ENCODE data around the gene CTXN2.

The CTXN2 gene

GRCh38 chr15:48205981-48206380, 14.5 kb downstream of the CTXN2 start, which contains the start of gene SLC12A1:
Gene SLC12A1 (plus strand): TSS chr15:48206302. CDS start chr15:48207720, 1,418 bp downstream.
- Histone ChIP-seq H3K79me2 (ENCODE audit: control insufficient read depth, low read length) (no peaks in the 10 kb centered on the region), H3K27ac (ENCODE audit: low read depth, low read length) (no peak within 1 kb of the TSS)

GRCh38 chr15:48221261-48221660, 29.8 kb downstream of the CTXN2 start:
- no peaks in the 10 kb centered on the region for H3F3A ChIP-seq (ENCODE audit: control insufficient read depth, insufficient read depth)
- H3K4me2 ChIP-seq (ENCODE audit: low read length), result no peak overlapping the region
- H3K4me3 ChIP-seq (ENCODE audit: low read length), result no peak overlapping the region
- H3K27ac ChIP-seq (ENCODE audit: low read depth, low read length), result no peak overlapping the region
- H3K9me3 ChIP-seq (ENCODE audit: control insufficient read depth, insufficient read depth, low read length), result no peaks in the 10 kb centered on the region
- H3K27me3 ChIP-seq (ENCODE audit: control insufficient read depth, low read length), result 0 out of 2 replicates have a peak, but pooled peaks cover 3% of the 10 kb centered on the region
- H3K4me1 ChIP-seq (ENCODE audit: control insufficient read depth, low read length), result no peaks in the 10 kb centered on the region
- H4K20me1 ChIP-seq (ENCODE audit: control insufficient read depth, insufficient read depth, low read depth, low read length), result no peaks in the 10 kb centered on the region
- TF ChIP-seq EZH2phosphoT487 (IDR thresholded peaks at IDR 0.05; ENCODE audit: borderline replicate concordance, low read length) (no peak), CTCF (IDR thresholded peaks at IDR 0.05; ENCODE audit: low read depth, low read length, poor library complexity, severe bottlenecking) (no peak)
- no peaks in the 10 kb centered on the region for H3K36me3 ChIP-seq (ENCODE audit: control insufficient read depth, low read length)
- no peaks in the 10 kb centered on the region for H3K79me2 ChIP-seq (ENCODE audit: control insufficient read depth, low read length)
- no peaks in the 10 kb centered on the region for H3K9me2 ChIP-seq (replicated peaks; ENCODE audit: control insufficient read depth, low read length)

More at GRCh38 chr15:48205981-48206380, 14.5 kb downstream of the CTXN2 start, which contains the start of gene SLC12A1:
- Histone ChIP-seq H3K9me2 (replicated peaks; ENCODE audit: control insufficient read depth, low read length) (no peaks in the 10 kb centered on the region), H3K36me3 (ENCODE audit: control insufficient read depth, low read length) (no peaks in the 10 kb centered on the region), H3K4me2 (ENCODE audit: low read length) (no peak within 1 kb of the TSS), H3K4me1 (ENCODE audit: control insufficient read depth, low read length) (no peaks in the 10 kb centered on the region), H3K9me3 (ENCODE audit: control insufficient read depth, insufficient read depth, low read length) (no peaks in the 10 kb centered on the region), H3F3A (ENCODE audit: control insufficient read depth, insufficient read depth) (no peaks in the 10 kb centered on the region), H4K20me1 (ENCODE audit: control insufficient read depth, insufficient read depth, low read depth, low read length) (no peaks in the 10 kb centered on the region), H3K4me3 (ENCODE audit: low read length) (no peak within 1 kb of the TSS), H3K27me3 (ENCODE audit: control insufficient read depth, low read length) (no peaks in the 10 kb centered on the region)
- TF ChIP-seq EZH2phosphoT487 (IDR thresholded peaks at IDR 0.05; ENCODE audit: borderline replicate concordance, low read length), result no peak
- TF ChIP-seq CTCF (IDR thresholded peaks at IDR 0.05; ENCODE audit: low read depth, low read length, poor library complexity, severe bottlenecking), result no peak

GRCh38 chr15:48221885-48222284, 30.4 kb downstream of the CTXN2 start:
- H3K27ac ChIP-seq (ENCODE audit: low read depth, low read length), result no peak overlapping the region
- H4K20me1 ChIP-seq (ENCODE audit: control insufficient read depth, insufficient read depth, low read depth, low read length), result no peaks in the 10 kb centered on the region
- no peaks in the 10 kb centered on the region for H3K79me2 ChIP-seq (ENCODE audit: control insufficient read depth, low read length)
- no peaks in the 10 kb centered on the region for H3K9me3 ChIP-seq (ENCODE audit: control insufficient read depth, insufficient read depth, low read length)
- H3K4me1 ChIP-seq (ENCODE audit: control insufficient read depth, low read length), result no peaks in the 10 kb centered on the region
- no peaks in the 10 kb centered on the region for H3K9me2 ChIP-seq (replicated peaks; ENCODE audit: control insufficient read depth, low read length)
- no peaks in the 10 kb centered on the region for H3F3A ChIP-seq (ENCODE audit: control insufficient read depth, insufficient read depth)
- H3K36me3 ChIP-seq (ENCODE audit: control insufficient read depth, low read length), result no peaks in the 10 kb centered on the region
- H3K4me2 ChIP-seq (ENCODE audit: low read length), result no peak overlapping the region
- H3K4me3 ChIP-seq (ENCODE audit: low read length), result no peak overlapping the region
- TF ChIP-seq CTCF (IDR thresholded peaks at IDR 0.05; ENCODE audit: low read depth, low read length, poor library complexity, severe bottlenecking) (no peak), EZH2phosphoT487 (IDR thresholded peaks at IDR 0.05; ENCODE audit: borderline replicate concordance, low read length) (no peak)
- 0 out of 2 replicates have a peak, but pooled peaks cover 3% of the 10 kb centered on the region for H3K27me3 ChIP-seq (ENCODE audit: control insufficient read depth, low read length)

Data from DOHH2 (cell line).